Measurements from ENCODE around the gene RAD17. TPM values are rescaled to one million over a fixed set of nuclear protein-coding genes. Genes with fewer than 3 reads are reported as not detected.

RAD17 gene
- total RNA-seq, 1 donor from 2014 or later, result 17.6 TPM

Other genes with a start within 250 kb of the RAD17 start
- 6.3 and 7.9 TPM in 2 replicates for gene CCNB1, start 202.7 kb upstream of the RAD17 start, total RNA-seq
- gene CENPH, start 180.2 kb upstream of the RAD17 start, total RNA-seq, result 3.3 and 5.0 TPM in 2 replicates
- gene CDK7, start 134.9 kb upstream of the RAD17 start, total RNA-seq, result 51.5 and 60.8 TPM in 2 replicates
- gene CCDC125, start 37.0 kb upstream of the RAD17 start, total RNA-seq, result 3.4 and 5.5 TPM in 2 replicates
- 32.6 and 50.2 TPM in 2 replicates for gene AK6, start 298 bp upstream of the RAD17 start, total RNA-seq
- gene TAF9, start 298 bp upstream of the RAD17 start, total RNA-seq, result 66.9 and 150 TPM in 2 replicates
- gene MARVELD2, start 45.3 kb downstream of the RAD17 start, total RNA-seq, result 19.5 and 28.7 TPM in 2 replicates
- 76.9 and 109 TPM in 2 replicates for gene OCLN, start 123.0 kb downstream of the RAD17 start, total RNA-seq
- gene GTF2H2C, start 190.4 kb downstream of the RAD17 start, total RNA-seq, result 21.9 and 26.1 TPM in 2 replicates

Measured in bronchial epithelial cell (primary cell).